GM23338 (cell line): Measurements from ENCODE around the gene SLCO4C1.

Experiments
- EZH2 ChIP-seq: fragments of 200-600 bp; sonication (generic); IDR thresholded peaks from one replicate; pipeline ENCODE4 v1.8.0; 2017; ENCODE audit warnings: antibody characterized with exemption, mild to moderate bottlenecking, low read depth; ENCODE audit not compliant: unreplicated experiment
- TF ChIP-seq, protein P1 (sequence below), 2 experiments: fragments of 200-600 bp in 1 of 2; sonication (generic) in 1 of 2; conservative IDR thresholded peaks; 2 replicates each; pipeline versions ENCODE4 v1.5.1 to v1.6.1; 2016 to 2017; ENCODE audit warnings: antibody characterized with exemption in 2 of 2, low read depth in 2 of 2, mild to moderate bottlenecking in 2 of 2, moderate library complexity in 1 of 2

DNA sequence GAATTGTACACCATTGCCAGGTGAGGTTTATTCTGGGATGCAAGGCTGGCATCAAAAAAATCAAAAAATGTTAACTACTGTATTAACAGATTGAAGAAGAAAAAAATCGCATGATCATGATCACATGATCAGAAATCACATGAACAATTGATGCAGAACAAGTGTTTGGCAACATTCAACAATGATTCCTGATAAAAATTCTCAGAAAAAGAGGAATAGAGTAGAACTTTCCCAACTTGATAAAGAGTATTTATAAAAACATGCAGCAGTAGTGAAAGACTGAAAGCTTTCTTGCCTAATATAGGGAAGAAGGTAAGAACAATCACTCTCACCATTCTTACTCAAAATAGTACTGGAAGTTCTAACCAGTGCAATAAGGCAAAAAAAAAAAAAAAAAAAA, 16.4 kb downstream of the SLCO4C1 start:
- TF ChIP-seq, protein P1, sequence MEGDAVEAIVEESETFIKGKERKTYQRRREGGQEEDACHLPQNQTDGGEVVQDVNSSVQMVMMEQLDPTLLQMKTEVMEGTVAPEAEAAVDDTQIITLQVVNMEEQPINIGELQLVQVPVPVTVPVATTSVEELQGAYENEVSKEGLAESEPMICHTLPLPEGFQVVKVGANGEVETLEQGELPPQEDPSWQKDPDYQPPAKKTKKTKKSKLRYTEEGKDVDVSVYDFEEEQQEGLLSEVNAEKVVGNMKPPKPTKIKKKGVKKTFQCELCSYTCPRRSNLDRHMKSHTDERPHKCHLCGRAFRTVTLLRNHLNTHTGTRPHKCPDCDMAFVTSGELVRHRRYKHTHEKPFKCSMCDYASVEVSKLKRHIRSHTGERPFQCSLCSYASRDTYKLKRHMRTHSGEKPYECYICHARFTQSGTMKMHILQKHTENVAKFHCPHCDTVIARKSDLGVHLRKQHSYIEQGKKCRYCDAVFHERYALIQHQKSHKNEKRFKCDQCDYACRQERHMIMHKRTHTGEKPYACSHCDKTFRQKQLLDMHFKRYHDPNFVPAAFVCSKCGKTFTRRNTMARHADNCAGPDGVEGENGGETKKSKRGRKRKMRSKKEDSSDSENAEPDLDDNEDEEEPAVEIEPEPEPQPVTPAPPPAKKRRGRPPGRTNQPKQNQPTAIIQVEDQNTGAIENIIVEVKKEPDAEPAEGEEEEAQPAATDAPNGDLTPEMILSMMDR (conservative IDR thresholded peaks at IDR 0.05; ENCODE audit: low read depth in 2 of 2), result no peak
- no peak for TF ChIP-seq EZH2
